CD4-positive, alpha-beta T cell treated with Interleukin-15 for 1 hour (primary cell): ENCODE results near the gene DHCR7.

Source experiments
- DNase-seq: peaks from one replicate; pipeline ENCODE4 v3.0.0-alpha.2; 2020

The DHCR7 gene, protein sequence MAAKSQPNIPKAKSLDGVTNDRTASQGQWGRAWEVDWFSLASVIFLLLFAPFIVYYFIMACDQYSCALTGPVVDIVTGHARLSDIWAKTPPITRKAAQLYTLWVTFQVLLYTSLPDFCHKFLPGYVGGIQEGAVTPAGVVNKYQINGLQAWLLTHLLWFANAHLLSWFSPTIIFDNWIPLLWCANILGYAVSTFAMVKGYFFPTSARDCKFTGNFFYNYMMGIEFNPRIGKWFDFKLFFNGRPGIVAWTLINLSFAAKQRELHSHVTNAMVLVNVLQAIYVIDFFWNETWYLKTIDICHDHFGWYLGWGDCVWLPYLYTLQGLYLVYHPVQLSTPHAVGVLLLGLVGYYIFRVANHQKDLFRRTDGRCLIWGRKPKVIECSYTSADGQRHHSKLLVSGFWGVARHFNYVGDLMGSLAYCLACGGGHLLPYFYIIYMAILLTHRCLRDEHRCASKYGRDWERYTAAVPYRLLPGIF

DNA sequence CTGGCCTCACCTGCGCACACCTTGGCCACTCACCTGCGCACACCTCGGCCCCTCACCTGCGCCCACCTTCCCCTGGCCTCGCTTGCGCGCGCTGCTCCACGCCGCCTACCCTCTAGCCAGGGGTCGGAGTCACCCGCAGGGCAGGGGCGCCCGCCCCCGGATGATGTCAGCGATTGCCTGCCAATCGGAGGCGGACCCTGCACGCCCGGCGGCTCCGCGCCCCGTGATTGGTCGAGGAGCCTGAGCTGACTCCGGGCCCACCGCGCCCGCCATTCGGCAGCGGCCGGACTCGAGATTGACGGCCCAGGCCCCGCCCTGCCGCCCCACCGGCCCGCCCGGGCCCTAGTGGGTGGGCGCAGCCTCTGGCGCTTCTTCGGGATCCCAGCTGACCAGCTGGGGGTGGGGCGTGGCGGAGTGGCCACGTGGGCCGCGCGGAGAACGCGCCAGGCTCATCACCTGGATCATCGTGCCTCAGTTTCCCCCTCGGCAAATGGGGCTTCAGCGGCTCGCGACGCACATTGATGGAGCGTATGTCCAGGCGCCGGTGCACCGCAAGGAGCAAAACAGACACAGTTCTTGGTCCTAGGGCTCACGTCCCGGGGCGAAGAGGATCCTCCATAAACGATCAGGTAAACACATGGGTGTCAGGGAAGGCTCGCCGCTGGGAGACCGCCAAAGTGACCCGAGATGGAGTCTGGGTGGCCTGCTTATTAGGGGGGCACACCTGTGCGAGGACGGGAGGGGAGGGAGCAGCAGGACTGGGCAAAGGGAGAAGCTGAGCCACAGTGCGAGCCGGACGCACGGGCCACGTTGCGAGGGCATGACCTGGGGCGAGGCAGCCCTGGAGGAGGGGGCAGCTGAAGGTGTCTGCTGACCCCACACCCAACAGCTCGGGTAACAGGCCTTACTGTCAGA is at the start of gene DHCR7:
Gene DHCR7, minus strand, starts transcription at position 137 of the 915 bp plus-strand sequence. CDS start 3,441 bp downstream, outside the sequence.
- peak; percentile 94 for DNase-seq

DNA sequence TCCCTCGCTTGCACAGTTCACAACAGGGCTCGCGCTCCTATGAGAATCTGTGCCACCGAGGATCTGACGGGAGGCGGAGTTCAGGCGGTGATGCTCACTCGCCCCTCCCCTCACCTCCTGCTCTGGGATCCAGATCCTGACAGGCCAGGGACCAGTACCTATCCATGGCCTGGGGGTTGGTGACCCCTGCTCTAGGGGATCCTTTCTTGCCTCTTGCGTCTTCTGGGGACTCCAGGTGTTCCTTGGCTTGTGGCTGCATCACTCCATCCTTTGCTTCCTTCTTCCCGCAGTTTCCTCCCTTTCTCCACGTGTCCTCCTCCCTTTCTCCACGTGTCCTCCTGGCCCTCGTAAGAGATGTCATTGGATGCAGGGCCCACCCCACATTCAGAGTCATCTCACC is 48.2 kb upstream of the DHCR7 start:
- no peak for DNase-seq

DNA sequence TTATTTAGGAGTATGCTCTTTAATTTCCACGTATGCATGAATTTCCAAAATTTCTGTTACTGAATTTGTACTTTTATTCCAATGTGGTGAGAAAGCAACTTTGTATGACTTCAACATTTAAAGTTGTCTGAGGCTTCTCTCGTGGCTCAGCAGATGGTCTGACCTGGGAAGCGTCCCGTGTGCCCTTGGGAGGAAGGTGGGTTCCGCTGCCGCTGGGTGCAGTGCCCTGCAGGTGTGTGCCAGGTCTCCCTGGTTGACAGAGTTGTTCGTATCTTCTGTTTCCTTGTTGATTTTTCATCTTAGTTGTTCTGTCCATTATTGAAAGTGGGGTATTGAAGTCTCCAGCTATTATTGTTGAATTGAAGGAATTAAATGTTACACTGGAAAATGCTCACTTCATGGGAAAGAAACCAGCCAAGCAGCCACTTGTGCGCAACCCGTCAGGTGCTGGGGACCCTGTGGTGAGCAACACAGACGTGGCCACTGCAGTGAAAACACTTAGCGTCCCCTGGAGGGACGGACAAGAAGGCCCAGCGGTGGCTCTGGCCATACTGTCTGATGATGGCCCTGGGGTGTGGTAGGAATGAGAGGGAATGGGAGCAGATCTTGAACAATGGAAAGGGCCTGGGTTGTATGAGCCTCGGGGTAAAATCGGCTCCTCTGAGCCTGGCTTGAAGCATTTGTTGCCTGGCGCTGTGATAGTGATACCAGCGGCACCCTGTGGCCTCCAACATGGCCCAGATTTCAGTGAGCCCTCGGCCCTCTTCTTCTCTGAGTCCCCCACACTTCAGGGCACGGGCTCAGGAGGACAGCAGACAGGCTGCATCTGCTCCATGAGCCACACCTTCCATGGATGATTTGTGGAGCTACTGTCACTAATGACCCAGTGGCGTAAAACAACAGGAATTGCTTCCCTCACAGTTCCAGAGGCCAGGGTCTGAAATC is 47.4 kb upstream of the DHCR7 start:
- DNase-seq: no peak

- no peak for DNase-seq
Observed at GRCh38 chr11:71491940-71492339, 43.7 kb upstream of the DHCR7 start.

- DNase-seq: no peak
Observed at GRCh38 chr11:71491531-71491930, 43.3 kb upstream of the DHCR7 start.

- DNase-seq: no peak
Observed at GRCh38 chr11:71490731-71491390, 42.7 kb upstream of the DHCR7 start.

- DNase-seq: no peak
Observed at GRCh38 chr11:71490044-71490730, 42.0 kb upstream of the DHCR7 start.

DNA sequence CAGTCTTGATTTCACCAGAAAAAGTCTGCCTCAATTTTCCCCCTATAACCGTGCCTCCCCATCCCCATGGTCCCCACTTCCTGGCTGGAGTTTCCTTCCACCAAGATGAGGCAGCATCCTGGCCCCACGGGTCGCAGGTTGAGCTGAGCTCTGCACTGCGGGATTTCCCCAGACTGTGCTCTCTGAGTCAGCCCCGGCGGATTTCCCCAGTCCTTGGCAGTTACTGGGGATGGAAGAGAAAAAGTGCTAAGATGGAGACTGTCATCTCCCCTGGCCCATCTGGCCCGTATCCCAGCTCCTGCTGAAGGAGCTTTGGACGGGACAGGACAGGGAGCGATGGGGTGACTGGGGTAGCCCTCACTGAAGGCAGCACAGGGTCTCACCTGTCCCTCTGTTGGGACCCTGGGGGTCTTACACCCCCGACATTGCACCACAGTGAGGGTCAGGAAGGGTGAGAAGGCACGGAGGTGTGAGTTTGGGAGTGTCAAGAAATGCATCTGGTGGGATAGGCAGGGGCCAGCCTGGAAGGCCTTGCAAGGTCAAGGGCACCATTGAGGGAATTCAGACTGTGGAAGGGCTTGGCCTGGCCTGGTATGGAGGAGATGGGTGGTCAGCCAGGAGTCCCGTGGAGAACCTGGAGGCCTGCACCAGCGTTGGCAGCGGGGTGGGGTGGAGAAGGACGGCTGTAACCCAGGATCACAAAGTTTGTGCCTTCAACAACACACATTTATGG is 41.3 kb upstream of the DHCR7 start:
- no peak for DNase-seq

DNA sequence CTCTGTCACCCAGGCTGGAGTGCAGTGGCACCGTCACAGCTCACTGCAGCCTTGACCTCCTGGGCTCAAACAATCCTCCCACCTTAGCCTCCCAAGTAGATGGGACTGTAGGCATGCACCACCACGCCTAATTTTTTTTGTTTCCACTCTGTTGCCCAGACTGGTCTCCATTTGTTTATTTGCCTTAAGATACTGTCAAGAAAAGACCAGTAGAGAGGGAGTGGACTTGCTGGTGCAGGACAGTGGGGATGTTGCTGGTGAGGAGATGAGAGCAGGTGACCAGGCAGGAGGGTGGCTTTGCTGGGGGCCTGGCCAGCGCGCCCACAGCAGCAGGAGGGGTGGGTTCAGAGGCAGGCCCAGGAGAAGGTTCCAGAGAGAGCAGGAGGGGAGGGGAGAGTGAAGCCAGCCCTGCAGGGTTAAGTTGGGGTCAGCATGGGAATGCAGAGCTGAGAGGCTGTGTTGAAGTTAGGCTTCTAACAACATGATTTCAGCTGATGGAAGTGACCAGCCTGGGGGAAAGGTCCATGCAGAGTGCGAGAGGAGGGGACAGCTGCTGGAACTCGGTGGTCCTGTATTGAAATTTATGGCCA is 40.6 kb upstream of the DHCR7 start:
- DNase-seq: no peak

- no peak for DNase-seq
Observed at GRCh38 chr11:71486320-71486719, 38.1 kb upstream of the DHCR7 start.

GRCh38 chr11:71485466-71485865 is 37.3 kb upstream of the DHCR7 start:
- no peak for DNase-seq

DNA sequence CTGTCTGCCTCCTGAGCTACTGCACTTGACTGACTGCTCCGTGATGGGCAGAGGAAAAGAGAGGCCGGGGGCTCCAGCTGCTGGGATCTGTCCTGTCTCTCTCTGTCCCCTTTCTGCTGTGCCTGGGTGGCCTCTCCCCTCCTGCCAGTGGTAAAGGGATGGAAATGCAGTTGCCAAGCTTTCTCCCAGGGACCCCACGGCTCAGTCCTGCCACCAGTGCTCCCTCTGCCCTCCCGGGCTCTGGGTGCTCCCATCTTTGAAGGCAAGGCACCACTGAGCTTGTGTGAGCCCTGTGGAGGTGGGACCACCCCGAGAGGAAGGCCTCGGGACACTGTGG is 36.8 kb upstream of the DHCR7 start:
- DNase-seq: no peak

DNA sequence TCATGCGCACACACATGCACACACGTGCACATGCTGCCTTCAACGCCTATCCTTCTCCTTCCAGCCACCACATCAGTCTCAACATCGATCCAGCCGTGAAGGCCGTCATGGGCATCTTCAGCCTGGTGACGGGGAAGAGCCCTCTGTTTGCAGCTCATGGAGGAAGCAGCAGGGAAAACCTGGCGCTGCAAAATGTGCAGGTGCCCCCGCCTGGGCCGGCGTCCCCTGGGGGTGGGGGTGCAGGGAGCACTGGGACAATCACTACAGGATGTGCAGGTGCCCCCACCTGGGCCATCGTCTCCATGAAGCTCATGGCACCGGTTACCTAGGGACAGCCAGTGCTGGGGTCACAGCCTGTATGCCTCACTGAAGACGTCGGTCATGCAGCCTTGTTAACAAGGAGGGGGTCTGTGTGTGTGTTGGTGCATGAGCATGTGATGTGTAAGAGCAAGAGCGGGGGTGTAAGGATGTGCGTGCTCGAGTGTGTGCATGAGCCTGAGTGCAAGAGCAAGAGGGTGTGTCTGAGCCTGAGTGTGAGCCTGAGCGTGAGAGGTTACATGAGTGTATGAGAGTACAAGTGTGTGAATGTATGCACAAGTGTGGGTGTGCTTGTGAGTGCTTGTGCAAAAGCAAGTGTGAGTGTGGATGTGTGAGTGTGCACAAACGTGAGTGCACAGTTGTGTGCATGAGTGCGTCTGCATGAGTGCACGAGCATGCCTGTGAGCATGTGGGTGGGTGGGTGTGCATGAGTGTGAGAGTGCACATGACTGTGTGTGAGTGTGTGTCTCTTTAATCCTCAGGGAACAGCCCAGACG is 36.3 kb upstream of the DHCR7 start:
- no peak for DNase-seq

- DNase-seq: no peak
Observed at GRCh38 chr11:71483692-71484091, 35.5 kb upstream of the DHCR7 start.

DNA sequence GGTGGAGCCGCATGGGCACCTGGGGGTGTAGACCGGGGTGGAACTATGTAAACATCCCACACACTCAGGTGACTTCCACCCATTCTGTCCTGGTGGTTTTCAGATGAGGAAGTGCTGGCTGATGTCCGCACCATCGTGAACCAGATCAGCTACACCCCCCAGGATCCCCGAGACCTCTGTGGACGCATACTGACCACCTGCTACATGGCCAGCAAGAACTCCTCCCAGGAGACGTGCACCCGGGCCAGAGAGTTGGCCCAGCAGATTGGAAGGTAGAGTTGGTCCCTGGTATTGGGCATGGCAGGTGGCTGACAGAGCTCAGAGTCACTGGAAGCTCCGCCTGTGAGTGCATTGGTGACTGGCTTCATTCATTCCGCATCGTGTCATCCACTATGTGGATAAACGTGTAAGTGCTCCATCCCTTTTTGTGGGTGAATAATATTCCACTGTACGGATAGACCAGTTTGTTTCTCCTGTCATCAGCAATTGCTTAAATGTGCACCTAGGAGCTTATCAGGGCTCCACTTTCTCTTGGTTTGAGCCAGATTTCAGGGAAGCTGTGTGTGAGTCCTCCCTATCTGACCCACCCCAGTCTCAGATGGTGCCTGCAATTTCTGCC is 34.7 kb upstream of the DHCR7 start:
- DNase-seq: no peak

- DNase-seq: no peak
Observed at GRCh38 chr11:71482216-71482615, 34.0 kb upstream of the DHCR7 start.

- DNase-seq: no peak
Observed at GRCh38 chr11:71481101-71481960, 33.1 kb upstream of the DHCR7 start.

- no peak for DNase-seq
Observed at GRCh38 chr11:71478528-71478840, 30.3 kb upstream of the DHCR7 start.
